Uterus (tissue), 2 donors: Measurements from ENCODE around the gene CAMTA1.

Source experiments
- POLR2A ChIP-seq, 2 donors: fragments of 450-650 bp; IDR thresholded peaks; one replicate each; pipeline ENCODE4 v1.6.1; 2016; ENCODE audit warnings: antibody characterized with exemption in 2 of 2, mild to moderate bottlenecking in 1 of 2, moderate library complexity in 1 of 2
- TF ChIP-seq, protein P1 (sequence below), 4 experiments: fragments of 200-600 bp in 2 of 4; fragments of 450-650 bp in 2 of 4; sonication (generic) in 2 of 4; IDR thresholded peaks; one replicate each; pipeline ENCODE4 v1.5.1; 2016 to 2019; ENCODE audit warnings: antibody characterized with exemption in 4 of 4, mild to moderate bottlenecking in 2 of 4, moderate library complexity in 1 of 4

GRCh38 chr1:7430047-7430608 lies 644.9 kb downstream of the CAMTA1 start:
- TF ChIP-seq POLR2A (IDR thresholded peaks at IDR 0.05): no peak
- TF ChIP-seq, protein P1, sequence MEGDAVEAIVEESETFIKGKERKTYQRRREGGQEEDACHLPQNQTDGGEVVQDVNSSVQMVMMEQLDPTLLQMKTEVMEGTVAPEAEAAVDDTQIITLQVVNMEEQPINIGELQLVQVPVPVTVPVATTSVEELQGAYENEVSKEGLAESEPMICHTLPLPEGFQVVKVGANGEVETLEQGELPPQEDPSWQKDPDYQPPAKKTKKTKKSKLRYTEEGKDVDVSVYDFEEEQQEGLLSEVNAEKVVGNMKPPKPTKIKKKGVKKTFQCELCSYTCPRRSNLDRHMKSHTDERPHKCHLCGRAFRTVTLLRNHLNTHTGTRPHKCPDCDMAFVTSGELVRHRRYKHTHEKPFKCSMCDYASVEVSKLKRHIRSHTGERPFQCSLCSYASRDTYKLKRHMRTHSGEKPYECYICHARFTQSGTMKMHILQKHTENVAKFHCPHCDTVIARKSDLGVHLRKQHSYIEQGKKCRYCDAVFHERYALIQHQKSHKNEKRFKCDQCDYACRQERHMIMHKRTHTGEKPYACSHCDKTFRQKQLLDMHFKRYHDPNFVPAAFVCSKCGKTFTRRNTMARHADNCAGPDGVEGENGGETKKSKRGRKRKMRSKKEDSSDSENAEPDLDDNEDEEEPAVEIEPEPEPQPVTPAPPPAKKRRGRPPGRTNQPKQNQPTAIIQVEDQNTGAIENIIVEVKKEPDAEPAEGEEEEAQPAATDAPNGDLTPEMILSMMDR (IDR thresholded peaks at IDR 0.05): no peak
